Diencephalon (tissue), 1 donor: ENCODE results near the gene PLEKHG4B. TPM values are rescaled to one million over a fixed set of nuclear protein-coding genes. Genes with fewer than 3 reads are reported as not detected.

ENCODE experiments used
- small RNA-seq: library from RNA; depleted of rRNA; stranded (forward); fragments of <200 nt; gene quantifications from one replicate; pipeline ENCODE3, GENCODE V24; 2014
- total RNA-seq: library from RNA; depleted of rRNA; stranded (reverse); fragments of >200 nt; gene quantifications from one replicate; pipeline ENCODE4 v1.2.3, GENCODE V29; 2014

PLEKHG4B gene, protein sequence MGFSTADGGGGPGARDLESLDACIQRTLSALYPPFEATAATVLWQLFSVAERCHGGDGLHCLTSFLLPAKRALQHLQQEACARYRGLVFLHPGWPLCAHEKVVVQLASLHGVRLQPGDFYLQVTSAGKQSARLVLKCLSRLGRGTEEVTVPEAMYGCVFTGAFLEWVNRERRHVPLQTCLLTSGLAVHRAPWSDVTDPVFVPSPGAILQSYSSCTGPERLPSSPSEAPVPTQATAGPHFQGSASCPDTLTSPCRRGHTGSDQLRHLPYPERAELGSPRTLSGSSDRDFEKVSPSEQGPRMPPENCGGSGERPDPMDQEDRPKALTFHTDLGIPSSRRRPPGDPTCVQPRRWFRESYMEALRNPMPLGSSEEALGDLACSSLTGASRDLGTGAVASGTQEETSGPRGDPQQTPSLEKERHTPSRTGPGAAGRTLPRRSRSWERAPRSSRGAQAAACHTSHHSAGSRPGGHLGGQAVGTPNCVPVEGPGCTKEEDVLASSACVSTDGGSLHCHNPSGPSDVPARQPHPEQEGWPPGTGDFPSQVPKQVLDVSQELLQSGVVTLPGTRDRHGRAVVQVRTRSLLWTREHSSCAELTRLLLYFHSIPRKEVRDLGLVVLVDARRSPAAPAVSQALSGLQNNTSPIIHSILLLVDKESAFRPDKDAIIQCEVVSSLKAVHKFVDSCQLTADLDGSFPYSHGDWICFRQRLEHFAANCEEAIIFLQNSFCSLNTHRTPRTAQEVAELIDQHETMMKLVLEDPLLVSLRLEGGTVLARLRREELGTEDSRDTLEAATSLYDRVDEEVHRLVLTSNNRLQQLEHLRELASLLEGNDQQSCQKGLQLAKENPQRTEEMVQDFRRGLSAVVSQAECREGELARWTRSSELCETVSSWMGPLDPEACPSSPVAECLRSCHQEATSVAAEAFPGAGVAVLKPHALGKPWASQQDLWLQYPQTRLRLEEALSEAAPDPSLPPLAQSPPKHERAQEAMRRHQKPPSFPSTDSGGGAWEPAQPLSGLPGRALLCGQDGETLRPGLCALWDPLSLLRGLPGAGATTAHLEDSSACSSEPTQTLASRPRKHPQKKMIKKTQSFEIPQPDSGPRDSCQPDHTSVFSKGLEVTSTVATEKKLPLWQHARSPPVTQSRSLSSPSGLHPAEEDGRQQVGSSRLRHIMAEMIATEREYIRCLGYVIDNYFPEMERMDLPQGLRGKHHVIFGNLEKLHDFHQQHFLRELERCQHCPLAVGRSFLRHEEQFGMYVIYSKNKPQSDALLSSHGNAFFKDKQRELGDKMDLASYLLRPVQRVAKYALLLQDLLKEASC (N-terminal part only)
- 4.2 TPM for total RNA-seq

DNA sequence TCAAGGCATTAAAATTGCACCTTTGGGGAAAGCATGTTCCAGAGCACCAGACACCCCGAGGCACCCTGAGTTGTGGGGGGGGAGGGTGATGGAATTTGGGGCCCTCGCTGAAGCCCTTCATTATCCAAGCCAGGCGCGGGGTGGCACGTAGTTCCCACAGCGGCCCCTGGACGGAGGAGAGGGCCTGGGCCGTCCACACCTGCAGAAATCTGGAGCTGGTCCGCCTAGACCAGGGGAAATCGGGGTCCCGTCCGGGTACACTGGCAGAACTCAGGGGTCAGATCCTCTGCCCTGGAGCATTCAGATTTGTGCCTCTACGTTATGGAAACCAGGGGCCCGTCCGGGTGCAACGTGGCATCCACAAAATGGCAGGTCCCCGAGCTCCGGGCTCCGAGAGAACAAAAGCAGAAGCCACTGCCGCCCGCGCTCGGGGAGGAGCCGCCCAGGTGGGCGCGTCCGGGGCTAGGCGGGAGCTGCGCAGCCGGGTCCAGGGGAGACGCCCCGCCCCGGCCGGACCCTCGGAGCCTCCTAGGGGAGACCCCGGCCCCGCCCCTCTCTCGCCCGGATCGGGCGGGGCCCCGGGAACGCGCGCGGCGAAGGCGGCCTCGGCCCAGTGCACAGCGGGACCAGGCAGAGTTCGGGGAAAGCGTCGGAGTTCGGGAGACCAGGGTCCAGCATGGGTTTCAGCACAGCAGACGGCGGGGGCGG lies at the start of gene PLEKHG4B:
TSS of gene PLEKHG4B (plus strand) at position 613 of the 708 bp plus-strand sequence. CDS start at position 677, 64 bp downstream.

DNA sequence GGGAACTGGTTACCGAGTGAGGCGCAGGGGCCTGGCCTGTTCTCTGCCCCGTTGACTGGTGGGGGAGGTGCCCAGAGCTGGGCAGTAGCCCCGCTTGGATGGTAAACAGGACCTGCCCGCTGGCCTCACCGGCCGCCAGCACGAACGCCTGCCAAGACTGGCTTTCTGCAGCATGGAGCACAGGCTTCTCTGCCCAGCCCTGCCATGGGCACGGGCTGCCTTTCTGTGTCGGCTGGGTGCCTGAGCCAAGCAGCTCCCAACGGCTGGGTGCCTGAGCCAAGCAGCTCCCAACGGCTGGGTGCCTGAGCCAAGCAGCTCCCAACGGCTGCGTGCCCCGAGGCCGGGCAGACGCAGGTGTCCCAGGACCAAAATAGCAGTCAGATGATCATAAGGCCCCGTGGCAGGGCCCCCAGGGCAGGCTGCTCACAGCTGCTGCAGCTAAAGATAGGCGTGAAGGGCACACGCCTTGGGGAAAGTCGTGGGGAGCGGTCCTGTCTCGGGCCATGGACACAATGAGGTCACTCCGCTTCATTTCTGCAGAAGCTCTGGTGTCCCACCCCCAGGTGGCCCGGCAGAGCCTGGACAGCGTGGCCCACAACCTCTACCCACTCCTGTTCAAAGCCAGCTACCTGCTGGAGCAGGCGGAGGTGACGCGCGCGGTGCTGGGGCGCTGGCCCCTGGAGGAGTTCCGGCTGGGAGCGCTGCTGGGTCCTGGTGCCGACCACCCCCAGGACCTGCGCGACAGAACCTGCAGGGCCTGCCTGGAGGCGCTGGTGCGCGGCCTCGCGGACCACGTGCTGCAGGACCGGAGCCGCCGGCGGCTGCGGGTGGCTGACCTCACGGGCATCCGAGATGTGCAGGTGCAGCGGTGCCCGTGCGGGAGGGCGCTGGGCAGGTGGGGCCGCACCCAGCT lies 99.3 kb downstream of the PLEKHG4B start, which contains the start of gene LRRC14B:
TSS of gene LRRC14B (plus strand) at position 460 of the 913 bp plus-strand sequence. CDS start at position 504, 44 bp downstream.

DNA sequence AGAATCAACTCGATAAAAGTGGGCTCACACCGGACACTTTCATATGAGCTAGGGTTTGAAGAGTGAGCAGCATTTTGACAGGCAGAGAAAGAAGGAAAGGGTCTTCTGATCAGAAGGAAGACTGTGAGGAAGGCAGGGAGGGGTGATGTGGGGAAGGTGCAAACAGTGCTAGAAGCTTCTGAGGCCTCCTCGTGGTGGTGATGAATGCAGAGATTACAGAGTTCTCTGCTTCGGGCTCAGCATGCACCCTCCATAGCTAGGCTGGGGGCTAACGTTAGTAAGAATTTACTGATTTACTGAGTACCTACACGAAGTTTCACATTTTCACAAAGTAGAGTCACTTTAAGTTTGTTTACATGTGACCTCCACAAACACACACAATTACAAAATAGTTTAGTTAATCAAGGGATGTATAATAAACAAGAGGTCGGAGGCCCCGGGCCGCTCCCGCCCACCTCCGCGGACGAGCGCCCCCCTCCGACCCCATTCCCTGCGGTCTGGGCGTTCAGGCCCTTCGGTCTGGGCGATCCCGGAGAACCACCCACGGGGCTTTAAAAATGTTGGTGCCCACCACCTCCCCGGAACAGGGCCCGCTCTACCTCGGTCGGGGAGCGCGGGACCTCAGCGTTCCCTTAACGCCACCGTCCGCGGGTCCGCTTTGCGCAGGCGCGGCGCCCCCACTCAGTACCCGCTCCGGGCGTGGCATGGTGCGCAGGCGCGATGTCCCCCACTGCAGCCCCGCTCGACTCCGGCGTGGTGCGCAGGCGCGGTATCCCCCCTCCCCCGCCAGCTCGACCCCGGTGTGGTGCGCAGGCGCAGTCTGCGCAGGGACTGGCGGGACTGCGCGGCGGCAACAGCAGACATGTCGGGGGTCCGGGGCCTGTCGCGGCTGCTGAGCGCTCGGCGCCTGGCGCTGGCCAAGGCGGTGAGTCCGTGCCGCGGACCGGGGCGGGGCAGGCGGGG lies 125.8 kb downstream of the PLEKHG4B start, which contains the start of the genes CCDC127 and SDHA:
TSS of gene CCDC127 (minus strand) at position 660 of the 963 bp plus-strand sequence. CDS start 1,304 bp downstream, outside the sequence.
TSS of gene SDHA (plus strand) at position 827 of the 963 bp plus-strand sequence. CDS start at position 863, 36 bp downstream.

Small RNAs within 50 kb of the gene (small RNA-seq; reads per million reads assigned to genes)
- not detected for gene RF00019

Other genes with a start within 250 kb of the PLEKHG4B start
- 3.2 TPM for gene LRRC14B, start 99.3 kb downstream of the PLEKHG4B start, total RNA-seq
- 7.8 TPM for gene CCDC127, start 126.0 kb downstream of the PLEKHG4B start, total RNA-seq
- gene SDHA, start 126.2 kb downstream of the PLEKHG4B start, total RNA-seq: 81.9 TPM
- 49.8 TPM for gene PDCD6, start 179.5 kb downstream of the PLEKHG4B start, total RNA-seq
- 1.6 TPM for gene AHRR, start 229.5 kb downstream of the PLEKHG4B start, total RNA-seq